ENCODE results near the gene ADAT1. TPM values are rescaled to one million over a fixed set of nuclear protein-coding genes. Genes with fewer than 3 reads are reported as not detected.

The ADAT1 gene
- total and polyA plus RNA-seq, 5 experiments from 2014 or later: 35.0 to 69.6 (median 41.5) TPM

GRCh38 chr16:75570396-75571065, 52.5 kb downstream of the ADAT1 start:
- peak overlapping the region in 1 of 10 donors; percentile 14 for H3K4me3 Mint-ChIP-seq
- ATAC-seq (no peak), DNase-seq (no peak)
- H3K27me3 Mint-ChIP-seq: no peaks in the 10 kb centered on the region
- POLR2A ChIA-PET: interaction anchor here (1.2 kb wide), 1 partner anchor 78 kb away, joined by 4 read pairs; no protein-coding TSS in a partner anchor
- H3K9me3 Mint-ChIP-seq: no peaks in the 10 kb centered on the region
- H3K4me1 Mint-ChIP-seq: peaks cover 13 to 64% (median 59%) of the 10 kb centered on the region in 4 donors
- H3K27ac Mint-ChIP-seq: peak overlapping the region in 6 of 10 donors; percentile 20 to 73 (median 50)
- peaks cover 0 to 68% (median 3%) of the 10 kb centered on the region in 3 donors for H3K36me3 Mint-ChIP-seq

GRCh38 chr16:75567911-75568310, 55.2 kb downstream of the ADAT1 start:
- H3K36me3 Mint-ChIP-seq: peaks cover 0 to 46% (median 3%) of the 10 kb centered on the region in 3 donors

GRCh38 chr16:75566758-75567255, 56.3 kb downstream of the ADAT1 start:
- H3K9me3 Mint-ChIP-seq: no peaks in the 10 kb centered on the region
- peak in 5 of 10 donors; percentile 13 to 30 (median 22) for DNase-seq
- peak overlapping the region; percentile 72 to 99 (median 97) for H3K4me3 Mint-ChIP-seq
- POLR2A ChIA-PET: interaction anchor here (0.6 to 6.1 kb wide), 7 partner anchors 7 to 81 kb away, joined by 3 to 58 read pairs (median 13); partner anchors contain the start of genes ADAT1, KARS1, TERF2IP and TMEM231
- peak in 1 of 2 donors; percentile 2 for ATAC-seq
- peaks cover 3 to 19% (median 9%) of the 10 kb centered on the region in 5 donors for H3K27me3 Mint-ChIP-seq
- H3K27ac Mint-ChIP-seq: peak overlapping the region; percentile 22 to 91 (median 80)
- H3K4me1 Mint-ChIP-seq: peaks cover 8 to 55% (median 48%) of the 10 kb centered on the region in 4 donors
- peaks cover 0 to 35% (median 3%) of the 10 kb centered on the region in 3 donors for H3K36me3 Mint-ChIP-seq

More at GRCh38 chr16:75567911-75568310, 55.2 kb downstream of the ADAT1 start:
- Mint-ChIP-seq H3K27me3 (peaks cover 0 to 12% (median 5%) of the 10 kb centered on the region in 5 donors), H3K27ac (peak overlapping the region in 9 of 10 donors; percentile 22 to 91 (median 68)), H3K4me3 (peak overlapping the region; percentile 51 to 99 (median 94)), H3K9me3 (no peaks in the 10 kb centered on the region), H3K4me1 (peaks cover 8 to 65% (median 55%) of the 10 kb centered on the region in 4 donors)
- POLR2A ChIA-PET: interaction anchor here (4.7 to 6.1 kb wide), 2 partner anchors 54 to 80 kb away, joined by 32 to 58 read pairs; partner anchors contain the start of genes ADAT1, KARS1 and TERF2IP
- no peak for DNase-seq
- ATAC-seq: no peak

- H3K4me1 Mint-ChIP-seq: peaks cover 8 to 52% (median 44%) of the 10 kb centered on the region in 4 donors
- no peaks in the 10 kb centered on the region for H3K9me3 Mint-ChIP-seq
- H3K4me3 Mint-ChIP-seq: peak within 1 kb of the TSS; percentile 91 to 99 (median 98)
- H3K27me3 Mint-ChIP-seq: peaks cover 3 to 19% (median 9%) of the 10 kb centered on the region in 5 donors
- H3K27ac Mint-ChIP-seq: peak within 1 kb of the TSS; percentile 92 to 99 (median 97)
- DNase-seq (peak; percentile 84 to 98 (median 94)), ATAC-seq (peak; percentile 79)
- H3K36me3 Mint-ChIP-seq: peaks cover 0 to 29% (median 3%) of the 10 kb centered on the region in 3 donors
- POLR2A ChIA-PET: interaction anchor here (0.8 to 6.1 kb wide), 9 partner anchors 8 to 133 kb away, joined by 3 to 58 read pairs (median 8); partner anchors contain the start of genes ADAT1, CFDP1, KARS1 and TERF2IP
Measured at GRCh38 chr16:75566040-75566757, 56.9 kb downstream of the ADAT1 start, which contains the start of gene GABARAPL2. Gene GABARAPL2, plus strand, starts transcription at chr16:75566379. Its CDS starts 108 bp downstream, at chr16:75566487.

GRCh38 chr16:75565640-75566039, 57.4 kb downstream of the ADAT1 start:
- Mint-ChIP-seq H3K4me1 (peaks cover 8 to 49% (median 43%) of the 10 kb centered on the region in 4 donors), H3K4me3 (peak overlapping the region; percentile 91 to 99 (median 98)), H3K27me3 (peaks cover 3 to 19% (median 9%) of the 10 kb centered on the region in 5 donors), H3K36me3 (peaks cover 0 to 26% (median 3%) of the 10 kb centered on the region in 3 donors), H3K27ac (peak overlapping the region; percentile 92 to 99 (median 97)), H3K9me3 (no peaks in the 10 kb centered on the region)
- ATAC-seq: no peak
- no peak for DNase-seq
- POLR2A ChIA-PET: interaction anchor here (0.8 to 6.1 kb wide), 10 partner anchors 8 to 132 kb away, joined by 3 to 58 read pairs (median 6); partner anchors contain the start of genes ADAT1, CFDP1, KARS1 and TERF2IP

GRCh38 chr16:75559564-75560372, 63.3 kb downstream of the ADAT1 start:
- POLR2A ChIA-PET: no interaction called here
- DNase-seq (no peak), ATAC-seq (no peak)
- H3K27ac Mint-ChIP-seq: no peak overlapping the region
- H3K9me3 Mint-ChIP-seq: no peaks in the 10 kb centered on the region
- no peak overlapping the region for H3K4me3 Mint-ChIP-seq
- H3K27me3 Mint-ChIP-seq: peaks cover 3 to 19% (median 10%) of the 10 kb centered on the region in 5 donors
- H3K4me1 Mint-ChIP-seq: peaks cover 4 to 14% (median 11%) of the 10 kb centered on the region in 4 donors
- no peaks in the 10 kb centered on the region for H3K36me3 Mint-ChIP-seq

- Mint-ChIP-seq H3K27me3 (peaks cover 4 to 19% (median 6%) of the 10 kb centered on the region in 5 donors), H3K27ac (no peak overlapping the region), H3K36me3 (no peaks in the 10 kb centered on the region), H3K4me1 (peaks cover 4 to 13% (median 11%) of the 10 kb centered on the region in 4 donors), H3K9me3 (no peaks in the 10 kb centered on the region), H3K4me3 (no peak overlapping the region)
- ATAC-seq (no peak), DNase-seq (no peak)
- POLR2A ChIA-PET: interaction anchor here (0.7 kb wide), 1 partner anchor 8 kb away, joined by 3 read pairs; no protein-coding TSS in a partner anchor
Measured at GRCh38 chr16:75558846-75559401, 64.2 kb downstream of the ADAT1 start.

GRCh38 chr16:75556431-75556950, 66.6 kb downstream of the ADAT1 start:
- H3K4me1 Mint-ChIP-seq: peaks cover 4 to 13% (median 11%) of the 10 kb centered on the region in 4 donors
- H3K27ac Mint-ChIP-seq: peak overlapping the region; percentile 87 to 95 (median 92)
- no peaks in the 10 kb centered on the region for H3K9me3 Mint-ChIP-seq
- peaks cover 4 to 20% (median 6%) of the 10 kb centered on the region in 5 donors for H3K27me3 Mint-ChIP-seq
- H3K4me3 Mint-ChIP-seq: peak overlapping the region; percentile 81 to 94 (median 90)
- ATAC-seq: no peak
- DNase-seq: no peak
- H3K36me3 Mint-ChIP-seq: no peaks in the 10 kb centered on the region
- POLR2A ChIA-PET: interaction anchor here (1.0 to 3.4 kb wide), 7 partner anchors 9 to 123 kb away, joined by 3 to 38 read pairs (median 8); partner anchors contain the start of genes ADAT1, CFDP1, GABARAPL2 and KARS1

GRCh38 chr16:75555707-75556430, 67.2 kb downstream of the ADAT1 start, which contains the start of gene TMEM231:
Gene TMEM231, minus strand, starts transcription at chr16:75556252. Its CDS starts 43 bp downstream, at chr16:75556209.
- peak within 1 kb of the TSS; percentile 81 to 94 (median 90) for H3K4me3 Mint-ChIP-seq
- peak within 1 kb of the TSS; percentile 87 to 95 (median 93) for H3K27ac Mint-ChIP-seq
- peak; percentile 94 for ATAC-seq
- H3K9me3 Mint-ChIP-seq: no peaks in the 10 kb centered on the region
- peaks cover 4 to 13% (median 11%) of the 10 kb centered on the region in 4 donors for H3K4me1 Mint-ChIP-seq
- peak; percentile 90 to 98 (median 95) for DNase-seq
- POLR2A ChIA-PET: interaction anchor here (0.6 to 3.4 kb wide), 8 partner anchors 10 to 122 kb away, joined by 3 to 38 read pairs (median 8); partner anchors contain the start of genes ADAT1, CFDP1, GABARAPL2 and KARS1
- H3K36me3 Mint-ChIP-seq: no peaks in the 10 kb centered on the region
- H3K27me3 Mint-ChIP-seq: peaks cover 4 to 20% (median 6%) of the 10 kb centered on the region in 5 donors

- no peak for DNase-seq
- peak in 1 of 2 donors; percentile 3 for ATAC-seq
- Mint-ChIP-seq H3K4me3 (peak overlapping the region; percentile 81 to 94 (median 90)), H3K4me1 (peaks cover 4 to 13% (median 11%) of the 10 kb centered on the region in 4 donors), H3K27ac (peak overlapping the region in 9 of 10 donors; percentile 30 to 94 (median 92)), H3K36me3 (no peaks in the 10 kb centered on the region), H3K27me3 (peaks cover 3 to 20% (median 6%) of the 10 kb centered on the region in 5 donors), H3K9me3 (no peaks in the 10 kb centered on the region)
- POLR2A ChIA-PET: interaction anchor here (0.6 to 3.4 kb wide), 9 partner anchors 11 to 122 kb away, joined by 3 to 38 read pairs (median 7); partner anchors contain the start of genes ADAT1, CFDP1, GABARAPL2 and KARS1
Measured at GRCh38 chr16:75555213-75555706, 67.8 kb downstream of the ADAT1 start.
